ENCODE data around the gene RPL18.
"Not testable (repeated sequence)": the region's sequence is repeated elsewhere in the genome, so short reads cannot be mapped to it uniquely, and the experiment has no call there.

Gene RPL18

GRCh38 chr19:48611872-48612271, 7.1 kb downstream of the RPL18 start:
- no peak for DNase-seq

DNA sequence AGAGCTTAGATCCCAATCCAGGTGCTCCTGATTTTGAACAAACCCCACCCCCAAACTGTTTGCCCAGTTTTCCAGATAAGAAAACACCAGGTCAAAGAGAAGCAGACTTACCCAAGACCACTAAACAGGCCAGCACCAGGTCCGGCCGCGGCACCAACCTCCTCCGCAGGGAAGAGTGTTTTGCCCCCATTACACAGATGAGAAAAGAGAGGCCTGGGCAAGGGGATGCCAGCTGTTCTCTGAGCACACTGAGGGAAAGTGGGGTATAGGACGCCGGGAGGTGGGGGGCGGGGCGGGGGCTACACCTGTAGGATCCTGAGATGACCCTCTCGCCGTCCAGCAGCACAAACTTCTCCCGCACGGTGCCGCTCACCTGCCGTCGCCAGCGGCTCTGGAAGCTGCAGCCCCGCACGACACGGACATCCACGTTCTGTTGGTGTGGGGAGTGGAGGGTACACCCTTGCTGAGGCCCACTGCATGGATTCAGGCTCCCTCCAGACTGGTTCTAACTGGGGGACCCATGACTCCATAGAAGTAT, 9.3 kb downstream of the RPL18 start:
- DNase-seq, result no peak

DNA sequence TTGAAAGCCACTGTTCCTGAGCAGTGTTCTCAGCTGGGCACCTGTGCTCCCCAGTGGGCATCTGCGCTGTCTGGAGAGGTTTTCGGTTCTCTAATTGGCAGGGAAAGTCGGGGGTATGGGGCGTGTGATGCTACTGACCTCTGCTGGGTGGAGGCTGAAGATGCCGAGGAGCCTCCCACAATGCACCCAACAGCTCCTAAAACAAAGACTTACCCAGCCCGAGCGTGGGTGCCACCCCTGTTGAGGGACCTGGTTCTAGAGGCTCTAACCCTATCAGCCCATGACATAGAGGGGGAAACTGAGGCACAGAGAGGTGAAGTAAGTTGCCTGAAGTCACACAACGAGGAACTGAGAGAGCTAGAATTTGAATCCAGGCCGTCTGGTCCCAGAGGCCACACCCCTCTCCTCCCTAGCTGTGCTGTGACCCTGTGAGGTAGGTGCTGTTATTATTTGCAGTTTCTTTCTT, 10.1 kb downstream of the RPL18 start:
- DNase-seq, result peak; percentile 16

DNA sequence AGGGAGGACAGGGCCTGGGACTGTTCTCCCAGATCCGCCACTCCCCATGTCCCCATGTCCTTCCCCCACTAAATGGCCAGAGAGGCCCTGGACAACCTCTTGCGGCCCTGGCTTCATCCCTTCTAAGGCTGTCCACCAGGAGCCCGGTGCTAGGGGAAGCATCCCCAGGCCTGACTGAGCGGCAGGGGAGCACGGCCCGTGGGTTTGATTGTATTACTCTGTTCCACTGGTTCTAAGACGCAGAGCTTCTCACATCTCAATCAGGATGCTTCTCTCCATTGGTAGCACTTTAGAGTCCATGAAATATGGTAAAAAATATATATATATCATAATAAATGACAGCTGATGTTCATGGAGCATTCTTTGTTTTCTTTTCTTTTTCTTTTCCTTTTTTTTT, 11.6 kb downstream of the RPL18 start:
- DNase-seq, result no peak

DNA sequence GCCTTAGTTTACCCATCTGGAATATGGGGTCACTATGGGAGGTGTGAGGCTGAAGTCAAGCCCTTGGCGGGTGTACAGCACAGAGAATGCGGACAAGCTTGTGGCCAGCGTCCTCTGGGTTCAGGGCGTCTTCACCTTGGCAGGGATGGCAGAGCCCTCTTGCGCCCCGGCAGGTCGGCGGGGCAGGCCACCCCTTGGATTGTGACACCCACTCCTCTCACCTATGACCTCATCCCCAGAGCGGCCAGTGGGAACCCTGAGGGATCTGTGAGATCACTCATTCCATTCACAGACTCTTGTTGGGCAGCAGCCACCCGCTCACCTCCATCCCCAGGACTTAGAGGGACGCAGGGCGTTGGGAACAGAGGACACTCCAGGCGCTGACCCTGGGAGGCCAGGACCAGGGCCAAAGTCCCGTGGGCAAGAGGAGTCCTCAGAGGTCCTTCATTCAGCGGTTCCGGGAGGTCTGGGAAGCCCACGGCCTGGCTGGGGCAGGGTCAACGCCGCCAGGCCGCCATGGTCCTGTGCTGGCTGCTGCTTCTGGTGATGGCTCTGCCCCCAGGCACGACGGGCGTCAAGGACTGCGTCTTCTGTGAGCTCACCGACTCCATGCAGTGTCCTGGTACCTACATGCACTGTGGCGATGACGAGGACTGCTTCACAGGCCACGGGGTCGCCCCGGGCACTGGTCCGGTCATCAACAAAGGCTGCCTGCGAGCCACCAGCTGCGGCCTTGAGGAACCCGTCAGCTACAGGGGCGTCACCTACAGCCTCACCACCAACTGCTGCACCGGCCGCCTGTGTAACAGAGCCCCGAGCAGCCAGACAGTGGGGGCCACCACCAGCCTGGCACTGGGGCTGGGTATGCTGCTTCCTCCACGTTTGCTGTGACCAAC, 12.3 kb downstream of the RPL18 start, which contains the start of gene SPACA4:
SPACA4 (plus strand) TSS at position 280 of the 896 bp plus-strand sequence; CDS start at position 517, 237 bp downstream.
- DNase-seq, result no peak

- DNase-seq, result no peak
These were observed 15.1 kb downstream of the RPL18 start for GRCh38 chr19:48603850-48604249.

GRCh38 chr19:48603449-48603848, 15.5 kb downstream of the RPL18 start:
- no peak for DNase-seq

DNA sequence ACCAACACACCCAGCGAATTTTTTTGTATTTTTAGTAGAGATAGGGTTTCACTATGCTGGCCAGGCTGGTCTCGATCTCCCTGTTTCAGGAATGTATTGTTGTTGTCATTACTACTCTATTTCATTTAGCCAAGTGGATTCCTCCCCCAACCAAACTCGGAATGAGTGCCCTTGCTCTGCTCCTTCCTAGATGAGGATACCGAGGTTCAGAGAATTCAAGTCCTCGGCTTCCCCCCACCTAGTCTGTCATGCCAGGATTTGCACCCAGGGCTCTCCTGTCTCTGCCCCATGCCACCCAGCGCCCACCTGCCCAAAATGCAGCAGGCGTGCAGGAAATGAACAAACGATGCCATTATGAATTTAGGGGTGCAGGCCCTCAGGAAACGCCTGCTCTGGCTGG, 16.0 kb downstream of the RPL18 start:
- no peak for DNase-seq

DNA sequence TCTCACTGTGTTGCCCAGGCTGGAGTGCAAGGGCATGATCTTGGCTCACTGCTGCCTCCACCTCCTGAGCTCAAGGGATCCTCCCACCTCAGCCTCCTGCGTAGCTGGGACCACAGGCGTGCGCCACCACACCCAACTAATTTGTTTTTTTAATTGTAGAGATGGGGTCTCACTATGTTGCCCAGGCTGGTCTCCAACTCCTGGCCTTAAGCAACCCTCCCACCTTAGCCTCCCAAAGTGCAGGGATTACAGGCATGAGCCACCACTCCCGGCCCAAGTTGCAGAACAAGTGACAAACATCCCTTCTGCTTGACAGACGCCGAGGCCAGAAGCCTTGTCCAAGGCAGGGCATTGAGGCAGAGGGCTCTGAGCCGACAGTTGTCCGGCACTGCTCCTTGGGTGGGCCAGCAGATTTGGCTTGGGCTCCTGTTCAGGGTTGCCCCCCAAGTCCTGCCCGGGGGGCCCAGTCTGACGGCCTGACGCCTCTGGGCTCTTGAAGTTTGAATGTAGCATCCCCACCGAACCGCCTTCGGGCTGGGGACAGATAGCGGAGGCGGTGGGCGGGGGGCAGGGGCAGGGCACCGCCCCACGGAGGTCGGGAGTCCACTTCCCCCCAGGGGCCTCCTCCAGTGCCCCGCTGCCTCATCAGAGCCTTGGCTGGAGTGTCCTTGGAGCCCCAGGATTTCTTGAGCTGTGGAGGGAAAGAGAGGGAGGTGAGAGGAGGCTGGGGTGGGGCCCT, 18.1 kb downstream of the RPL18 start:
- no peak for DNase-seq

DNA sequence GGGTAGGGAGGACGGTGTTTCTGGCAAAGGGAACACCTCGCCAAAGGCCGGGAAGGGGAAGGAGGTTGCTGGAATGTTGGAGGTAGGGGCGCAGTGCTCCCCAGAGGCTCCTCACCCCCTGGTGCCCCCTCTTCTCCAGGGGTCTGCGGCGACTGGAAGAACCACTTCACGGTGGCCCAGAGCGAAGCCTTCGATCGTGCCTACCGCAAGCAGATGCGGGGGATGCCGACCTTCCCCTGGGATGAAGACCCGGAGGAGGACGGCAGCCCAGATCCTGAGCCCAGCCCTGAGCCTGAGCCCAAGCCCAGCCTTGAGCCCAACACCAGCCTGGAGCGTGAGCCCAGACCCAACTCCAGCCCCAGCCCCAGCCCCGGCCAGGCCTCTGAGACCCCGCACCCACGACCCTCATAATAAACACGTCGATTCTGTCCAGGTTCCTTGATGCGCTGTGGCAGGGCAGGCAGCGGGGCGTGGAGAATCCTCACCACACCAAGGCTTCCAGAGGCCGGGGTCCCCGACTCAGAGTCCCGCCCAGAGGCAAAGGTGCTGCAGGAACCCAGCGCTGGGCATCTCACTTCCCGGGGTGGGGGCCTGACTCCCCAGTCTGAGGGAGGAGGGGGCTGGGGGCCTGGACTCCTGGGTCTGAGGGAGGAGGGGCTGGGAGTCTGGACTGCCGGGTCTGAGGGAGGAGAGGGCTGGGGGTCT, 19.8 kb downstream of the RPL18 start:
- no peak for DNase-seq

GRCh38 chr19:48596679-48597465, 22.1 kb downstream of the RPL18 start:
- DNase-seq, result no peak

- no peak for DNase-seq
These were observed 22.7 kb downstream of the RPL18 start for GRCh38 chr19:48596237-48596636.

DNA sequence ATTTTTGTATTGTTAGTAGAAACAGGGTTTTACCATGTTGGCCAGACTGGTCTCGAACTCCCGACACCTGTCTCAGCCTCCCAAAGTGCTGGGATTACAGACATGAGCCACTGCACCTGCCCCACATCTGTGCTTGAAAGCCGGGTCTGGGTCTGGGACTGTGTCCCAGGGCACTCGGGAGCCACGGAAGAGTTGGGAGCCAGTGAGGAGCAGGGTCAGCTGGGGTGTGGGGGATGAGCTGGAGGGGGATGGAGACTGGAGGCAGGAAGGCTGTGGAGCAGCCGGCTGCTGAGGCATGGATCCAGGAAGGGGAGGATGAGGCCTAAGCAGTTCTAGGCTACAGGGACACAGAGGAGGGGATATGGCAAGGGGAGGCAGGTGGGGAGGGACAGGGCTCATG, 23.1 kb downstream of the RPL18 start:
- no peak for DNase-seq

- DNase-seq, result no peak
These were observed 23.8 kb downstream of the RPL18 start for GRCh38 chr19:48595171-48595570.

- DNase-seq, result no peak
These were observed 28.0 kb downstream of the RPL18 start for GRCh38 chr19:48591021-48591420.

DNA sequence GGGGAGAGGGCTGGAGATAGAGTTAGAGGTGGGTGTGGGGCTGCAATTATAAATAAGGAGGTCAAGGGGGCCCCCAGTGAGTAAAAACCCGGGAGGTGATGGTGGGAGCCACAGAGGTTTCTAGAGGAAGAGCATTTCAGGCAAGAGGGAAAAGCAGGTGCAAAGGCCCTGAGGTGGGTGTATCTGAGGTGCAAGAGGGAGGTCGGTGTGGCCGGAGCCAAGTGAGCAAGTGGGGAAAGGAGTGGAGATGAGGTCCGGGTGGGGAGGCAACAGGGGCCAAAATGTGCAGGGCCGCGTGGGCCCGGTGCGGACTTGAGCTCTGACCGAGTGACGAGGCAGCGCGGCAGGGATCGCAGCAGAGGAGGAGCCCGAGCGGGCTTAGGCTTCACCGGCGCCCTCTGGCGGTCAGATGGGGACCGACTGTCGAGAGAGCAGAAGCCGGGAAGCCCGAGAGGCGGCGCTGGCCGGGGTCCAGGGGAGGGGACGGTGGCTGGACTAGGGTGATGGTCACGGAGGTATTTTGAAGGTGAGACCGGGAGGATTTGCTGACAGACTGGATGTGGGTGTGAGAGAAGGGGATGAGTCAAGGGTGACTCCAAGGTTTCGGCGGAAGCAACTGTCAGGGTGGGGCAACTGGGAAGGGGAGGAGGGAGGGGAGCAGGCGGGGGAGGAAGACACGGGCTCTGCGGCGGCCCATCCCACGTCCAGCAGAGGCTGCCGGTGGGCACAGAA, 30.1 kb downstream of the RPL18 start:
- DNase-seq, result peak; percentile 30

DNA sequence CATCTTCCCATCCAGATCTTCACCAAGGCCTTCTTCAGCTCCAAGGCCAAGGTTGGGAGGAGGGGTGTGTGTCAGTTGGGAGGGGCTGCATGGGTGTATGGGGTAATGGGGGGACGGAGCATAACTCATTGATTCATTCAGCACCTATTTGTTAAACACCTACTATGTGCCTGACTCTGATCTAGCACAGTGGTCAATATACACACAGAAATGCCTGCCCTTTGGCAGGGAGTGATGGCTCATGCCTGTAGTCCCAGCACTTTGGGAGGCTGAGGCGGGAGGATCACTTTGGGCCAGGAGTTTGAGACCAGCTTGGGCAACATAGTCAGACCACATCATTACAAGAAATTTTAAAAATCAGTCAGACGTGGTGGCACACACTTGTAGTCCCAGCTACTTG, 31.6 kb downstream of the RPL18 start:
- no peak for DNase-seq

GRCh38 chr19:48582168-48582567, 36.8 kb downstream of the RPL18 start:
- DNase-seq, result no peak

DNA sequence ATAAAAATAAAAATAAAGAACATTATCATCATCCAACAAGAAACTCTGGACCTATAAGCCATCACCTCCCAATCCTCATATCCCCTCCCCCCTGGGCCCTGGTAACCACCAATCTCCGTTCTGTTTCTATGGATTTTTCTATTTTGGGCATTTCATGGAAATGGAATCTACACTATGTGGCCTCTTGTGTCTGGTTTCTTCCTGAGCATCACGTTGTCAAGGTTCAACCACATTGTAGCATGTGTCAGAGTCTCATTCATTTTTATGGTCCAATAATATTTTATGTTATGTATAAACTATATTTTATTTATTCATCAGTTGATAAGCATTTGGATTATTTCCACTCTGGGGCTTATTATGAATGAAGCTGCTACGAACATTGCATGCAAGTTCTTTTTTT, 40.1 kb downstream of the RPL18 start:
- DNase-seq, result no peak

GRCh38 chr19:48577908-48578307, 41.1 kb downstream of the RPL18 start:
- not testable (repeated sequence) for DNase-seq

- DNase-seq, result no peak
These were observed 42.9 kb downstream of the RPL18 start for GRCh38 chr19:48575931-48576622.

Measured in DMS79 treated with DMSO at 0.1 percent for 48 hours (cell line).